Activated CD4-positive, alpha-beta T cell treated with anti-CD3 and anti-CD28 coated beads, Interleukin-2, amount 50 U/mL, for 16 hours (primary cell): ENCODE results near the gene CCDC149.

Source experiments
- DNase-seq: peaks from one replicate; pipeline ENCODE4 v3.0.0-alpha.2; 2020

Gene CCDC149

DNA sequence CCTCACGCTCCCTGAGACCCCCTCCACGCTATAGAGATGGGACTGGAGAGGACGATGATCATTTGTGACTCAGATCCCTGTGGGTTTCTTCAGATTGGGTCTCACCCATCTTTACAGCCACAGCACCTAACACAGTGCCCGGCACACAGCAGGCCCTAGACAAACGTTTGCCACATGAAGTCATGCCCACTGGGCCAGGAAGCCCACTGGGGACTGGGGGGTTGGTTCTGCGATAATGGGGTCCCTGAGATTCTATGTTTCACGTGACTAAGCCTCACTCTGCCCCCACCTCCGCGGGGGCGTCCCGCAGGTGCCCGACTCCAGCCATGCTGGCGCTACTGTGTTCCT, 113.7 kb downstream of the CCDC149 start:
- DNase-seq = no peak

DNA sequence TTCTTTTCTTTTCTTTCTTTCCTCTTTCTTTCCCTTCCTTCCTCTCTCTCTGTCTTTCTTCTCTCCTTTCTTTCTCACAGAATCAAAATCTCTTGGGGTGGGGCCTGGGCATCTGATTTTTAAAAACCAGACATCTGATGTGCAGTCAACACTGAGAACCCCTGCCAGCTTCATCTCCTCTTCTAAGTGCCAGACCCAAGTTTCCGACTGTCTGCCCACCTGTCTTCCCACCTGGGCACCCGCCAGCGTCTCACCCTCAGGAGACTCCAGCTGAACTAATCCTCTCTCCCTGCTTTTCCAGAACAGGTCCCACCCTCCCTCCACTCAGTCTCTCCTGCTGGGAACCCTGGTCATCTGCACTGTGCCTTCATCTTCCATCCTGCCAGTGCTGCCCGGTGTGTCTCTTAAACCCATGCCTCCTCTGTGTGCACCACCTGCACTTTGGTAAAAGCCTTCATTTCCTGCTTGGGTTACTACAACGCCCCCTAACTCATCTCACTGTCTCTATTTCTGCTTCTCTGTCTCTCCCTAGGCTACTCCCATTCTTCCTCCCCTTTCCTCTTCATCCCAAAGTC, 114.7 kb downstream of the CCDC149 start:
- no peak for DNase-seq

DNA sequence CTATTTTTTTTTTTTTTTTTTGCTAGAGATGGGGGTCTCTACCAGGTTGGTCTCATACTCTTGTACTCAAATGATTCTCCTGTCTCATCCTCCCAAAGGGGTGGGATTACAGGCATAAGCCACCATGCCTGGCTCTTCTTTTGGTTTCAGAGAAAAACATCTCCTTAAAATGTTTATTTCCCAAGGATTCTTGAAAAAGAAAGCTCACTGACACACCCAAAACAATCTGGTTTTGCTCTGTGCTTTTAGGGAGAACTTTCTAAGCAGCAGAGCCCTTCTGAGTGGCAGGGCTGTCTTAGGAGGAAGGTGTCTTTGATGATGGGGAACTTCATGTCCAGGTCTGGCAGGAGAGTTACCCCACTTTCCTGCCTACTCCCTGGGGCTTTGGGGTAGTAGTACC, 116.2 kb downstream of the CCDC149 start:
- DNase-seq = no peak

DNA sequence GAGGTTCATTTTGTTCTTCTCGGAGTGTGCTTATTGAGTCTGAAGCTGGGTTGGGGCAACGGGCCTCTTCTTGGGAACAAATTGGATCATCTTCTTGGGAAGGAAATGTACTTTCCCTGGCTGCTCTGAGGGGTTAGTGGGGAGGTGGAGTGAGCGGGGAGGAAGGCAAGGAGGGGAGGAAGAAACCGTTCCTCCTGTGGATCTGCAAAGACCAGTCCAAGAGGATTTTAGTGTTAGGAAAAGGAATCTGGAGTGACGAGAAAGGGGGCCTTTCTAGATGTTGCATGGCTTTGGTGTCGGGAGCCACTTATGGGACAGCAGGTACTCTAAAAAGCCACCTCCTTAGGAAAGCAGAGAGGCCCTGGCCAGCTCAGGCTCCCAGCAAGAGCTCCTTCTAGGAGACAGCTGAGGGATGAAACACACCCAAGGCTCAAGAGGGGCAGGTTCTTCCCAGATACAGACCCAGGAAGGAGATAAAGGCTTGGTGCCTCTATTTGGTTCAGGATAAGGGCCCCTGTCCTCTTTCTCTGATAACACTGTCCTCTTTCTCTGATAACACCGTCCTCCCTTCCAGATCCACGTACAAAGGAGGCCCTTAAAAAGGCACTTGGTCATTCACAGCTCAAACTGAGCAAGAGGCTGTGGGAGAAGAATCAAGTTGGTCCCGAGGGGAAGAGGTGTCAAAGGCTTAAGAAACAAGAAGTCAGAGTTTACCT, 117.0 kb downstream of the CCDC149 start:
- DNase-seq = no peak

DNA sequence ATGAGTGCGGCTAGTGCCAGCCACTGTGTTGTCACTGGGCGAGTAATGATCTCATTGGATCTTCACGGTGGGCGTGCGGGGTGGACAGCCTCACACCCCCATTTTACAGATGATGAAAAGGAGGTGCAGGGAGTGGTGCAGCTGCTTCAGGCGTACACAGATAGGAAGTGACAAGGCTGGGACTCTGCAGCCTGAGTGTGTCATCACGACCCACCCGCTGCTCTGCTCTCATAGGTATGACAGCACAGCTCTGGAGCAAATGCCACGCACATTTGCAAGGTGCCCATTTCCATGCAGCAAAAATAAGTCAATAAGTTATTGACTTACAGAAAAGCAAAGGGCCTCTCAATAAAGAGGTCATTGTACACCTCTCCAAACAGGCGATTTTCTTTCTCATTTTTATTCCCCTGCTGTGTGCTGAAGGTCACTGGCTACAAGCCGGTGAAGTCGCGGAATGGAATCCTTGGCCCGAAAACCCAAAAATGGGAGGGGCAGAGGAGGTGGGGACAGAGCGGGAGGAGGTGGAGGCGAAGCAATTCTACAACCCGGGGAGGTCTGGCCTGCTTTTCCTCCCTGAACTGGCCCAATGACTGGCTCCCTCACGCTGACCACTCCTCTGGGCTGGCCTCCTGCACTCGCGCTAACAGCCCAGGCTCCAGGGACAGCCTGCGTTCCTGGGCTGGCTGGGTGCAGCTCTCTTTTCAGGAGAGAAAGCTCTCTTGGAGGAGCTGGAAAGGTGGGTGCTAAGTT, 117.8 kb downstream of the CCDC149 start, which contains the start of gene SOD3:
Gene SOD3, plus strand, starts transcription at position 658 of the 750 bp plus-strand sequence. CDS start 3,949 bp downstream, outside the sequence.
- DNase-seq = no peak

DNA sequence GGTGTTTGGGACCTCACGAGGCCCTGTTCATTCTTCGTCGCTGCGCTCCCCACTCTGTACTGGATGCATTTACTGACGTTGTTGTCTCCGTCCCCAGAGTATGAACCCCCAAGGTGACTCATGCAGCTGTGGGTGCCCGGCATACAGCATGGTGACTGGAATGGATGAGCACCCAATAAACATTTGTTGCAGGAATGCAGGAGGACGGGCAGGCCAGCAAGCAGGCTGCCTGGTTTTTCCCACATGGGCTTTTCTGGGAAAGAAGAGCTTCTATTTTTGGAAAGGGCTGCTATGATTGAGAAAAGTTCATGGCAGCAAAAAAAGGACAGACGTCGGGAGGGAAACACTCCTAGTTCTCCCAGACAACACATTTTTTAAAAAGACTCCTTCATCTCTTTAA, 118.4 kb downstream of the CCDC149 start:
- no peak for DNase-seq

DNA sequence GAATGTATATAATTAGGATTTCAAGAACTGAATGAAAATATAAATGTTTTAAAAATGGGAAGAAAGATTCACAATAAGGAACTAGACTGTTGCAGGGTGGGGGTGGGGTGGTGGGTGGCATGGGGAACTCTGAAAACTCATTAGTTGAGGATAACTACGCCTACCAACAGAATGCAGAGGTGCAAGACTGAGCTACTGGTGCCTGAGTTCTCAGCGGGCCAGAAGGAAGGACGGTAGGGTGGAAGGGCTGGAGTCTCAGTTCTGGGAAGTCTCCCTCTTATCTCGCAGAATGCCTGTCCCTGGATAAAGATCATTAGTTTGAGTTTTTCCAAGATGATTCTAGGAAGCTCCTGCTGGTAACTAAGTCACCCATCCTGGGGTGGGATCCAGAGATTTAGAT, 118.8 kb downstream of the CCDC149 start:
- DNase-seq = no peak

DNA sequence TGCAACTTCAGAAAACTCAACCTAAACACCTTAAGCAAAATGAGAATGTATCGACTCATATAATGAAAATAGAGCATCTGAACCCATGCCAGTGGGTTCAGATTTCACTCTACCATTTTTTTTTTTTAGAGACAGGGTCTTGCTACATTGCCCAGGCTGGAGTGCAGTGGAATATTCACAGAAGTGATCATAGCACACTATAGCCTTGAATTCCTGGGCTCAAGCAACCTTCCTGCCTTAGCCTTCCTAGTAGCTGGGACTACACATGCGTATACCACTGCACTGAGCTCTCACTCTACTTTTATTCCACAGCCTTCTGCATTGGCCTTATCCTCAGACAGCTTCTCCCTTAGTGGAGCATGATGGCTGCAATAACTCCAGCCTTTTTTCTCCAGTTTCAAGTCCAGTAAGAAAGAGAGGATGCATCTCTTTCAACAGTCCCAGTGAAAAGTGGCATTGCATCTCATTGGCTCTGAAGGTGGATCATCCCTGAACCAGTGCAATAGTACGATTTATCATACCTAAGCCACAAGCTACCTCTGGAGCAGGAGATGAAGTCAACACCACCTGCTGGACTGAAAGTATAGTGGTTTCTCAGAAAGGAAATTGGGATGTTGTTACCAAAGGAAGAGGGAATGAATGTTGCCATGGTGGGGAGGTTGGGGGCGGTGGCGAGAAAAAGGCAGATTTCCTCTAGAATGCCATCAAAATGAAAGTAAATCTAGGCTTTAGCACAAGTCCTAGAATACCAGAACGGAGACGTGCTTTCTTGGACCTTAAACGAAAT, 119.4 kb downstream of the CCDC149 start:
- DNase-seq = no peak

DNA sequence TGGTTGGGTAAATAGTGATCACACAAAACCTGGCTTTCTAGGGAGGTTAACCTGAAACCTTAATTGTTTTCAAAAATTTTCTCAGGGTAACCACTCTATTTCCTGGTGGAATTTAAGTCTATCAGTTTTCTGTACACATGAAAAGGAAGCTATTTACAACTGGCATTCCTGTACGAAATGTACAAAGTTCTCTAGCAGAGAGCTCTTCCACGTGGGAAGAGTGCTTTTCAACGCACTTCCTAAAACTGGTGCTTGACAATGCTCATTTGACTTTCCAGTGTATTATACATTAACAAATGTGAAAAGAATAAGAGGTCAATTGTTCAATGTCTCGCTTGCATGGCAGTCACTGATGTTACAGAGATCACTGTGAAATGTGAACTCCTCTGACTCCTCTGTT, 120.3 kb downstream of the CCDC149 start:
- DNase-seq = no peak

DNA sequence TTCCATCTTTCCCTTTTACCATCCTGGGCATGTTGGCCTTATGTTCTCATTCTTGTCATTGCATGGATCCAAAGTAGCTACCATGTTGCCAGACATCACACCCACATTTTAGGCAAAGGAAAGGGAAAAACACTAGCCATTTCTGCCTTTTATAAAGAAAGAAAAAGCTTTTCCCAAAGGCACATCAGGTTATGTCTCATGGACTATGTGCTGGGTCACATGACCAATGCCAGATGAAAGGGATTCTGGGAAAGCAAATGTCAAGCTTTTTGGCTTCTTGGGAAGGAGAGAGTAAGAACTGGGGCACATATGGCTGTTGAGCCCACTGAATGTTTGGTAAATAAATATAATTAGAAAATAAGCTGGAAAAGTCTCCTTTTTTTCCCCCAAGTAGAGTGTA, 121.8 kb downstream of the CCDC149 start:
- no peak for DNase-seq

DNA sequence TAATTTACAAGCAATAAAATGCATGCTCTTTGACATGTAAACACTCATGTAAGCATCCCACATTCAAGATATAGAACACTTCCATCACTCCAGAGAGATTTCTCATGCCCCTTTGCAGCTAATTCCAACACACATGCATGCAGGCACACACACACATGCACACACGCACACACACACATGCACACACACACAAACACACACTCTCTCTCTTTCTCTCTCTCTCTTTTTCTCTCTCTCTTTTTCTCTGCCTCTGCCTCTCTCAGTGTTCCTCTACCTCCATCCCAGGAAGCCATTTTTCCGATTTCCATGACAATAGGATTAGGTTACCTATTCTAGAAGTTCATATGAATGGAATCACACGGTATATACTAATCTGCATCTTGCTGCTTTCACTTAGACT, 129.3 kb downstream of the CCDC149 start:
- DNase-seq = no peak

DNA sequence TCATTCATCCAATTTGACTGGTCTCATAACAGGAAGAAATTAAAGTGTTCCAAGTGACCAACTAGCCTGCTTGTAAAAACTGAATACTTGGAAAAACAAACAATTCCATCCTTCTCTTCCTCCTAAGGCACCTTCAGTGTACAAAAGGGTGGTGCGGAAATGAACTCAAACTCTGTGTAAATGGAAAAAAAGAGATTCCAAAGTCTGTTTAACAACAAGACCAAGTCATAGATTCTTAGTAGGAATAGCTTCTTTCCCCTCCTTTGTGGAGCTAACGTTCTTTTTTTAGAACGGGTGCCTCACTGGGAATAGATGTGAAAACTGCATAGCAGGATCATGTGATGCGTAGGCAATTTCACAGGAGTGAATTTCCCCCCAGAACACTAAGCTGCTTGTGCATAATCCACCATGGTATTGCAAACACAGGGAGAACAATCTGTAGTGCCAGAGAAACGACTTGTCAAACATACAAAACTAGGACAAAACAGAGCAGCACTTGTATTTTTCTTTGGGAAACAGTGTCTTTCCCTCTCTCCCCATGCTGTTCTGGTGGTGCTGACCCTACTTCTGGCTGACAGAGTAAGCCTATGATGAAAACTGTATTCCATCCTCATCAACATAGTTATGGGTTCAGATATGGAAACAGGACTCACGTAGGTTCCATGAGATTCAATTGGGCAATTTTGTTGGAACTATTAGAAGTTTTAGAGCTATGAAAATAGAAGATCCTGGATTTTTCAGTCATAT, 130.7 kb downstream of the CCDC149 start:
- no peak for DNase-seq

DNA sequence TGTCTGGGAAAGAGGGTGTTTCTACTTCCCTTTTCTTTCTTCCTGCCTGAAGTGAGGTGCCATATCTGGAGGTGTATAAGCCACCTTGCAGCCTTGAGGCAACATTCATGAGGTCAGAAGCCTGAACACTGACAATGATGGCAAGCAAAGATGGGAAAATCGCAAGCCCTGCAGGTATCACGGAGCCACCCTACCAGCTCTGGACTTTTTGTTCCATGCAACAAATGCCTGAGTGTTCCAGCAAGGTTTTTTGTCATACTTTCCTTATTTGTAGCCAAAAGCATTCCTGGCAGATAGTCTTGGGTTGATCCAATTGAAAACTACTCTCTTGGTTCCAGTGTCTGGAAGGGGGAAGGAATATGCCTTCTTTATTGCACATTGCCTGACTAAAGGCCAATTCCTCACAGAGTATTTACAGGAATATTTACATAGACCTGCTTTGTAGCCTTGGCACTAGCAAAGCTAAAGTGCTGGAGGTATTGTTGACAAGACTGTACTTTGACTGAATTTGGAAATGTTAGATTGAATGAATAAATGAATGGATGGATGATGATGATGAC, 131.8 kb downstream of the CCDC149 start:
- DNase-seq = no peak

DNA sequence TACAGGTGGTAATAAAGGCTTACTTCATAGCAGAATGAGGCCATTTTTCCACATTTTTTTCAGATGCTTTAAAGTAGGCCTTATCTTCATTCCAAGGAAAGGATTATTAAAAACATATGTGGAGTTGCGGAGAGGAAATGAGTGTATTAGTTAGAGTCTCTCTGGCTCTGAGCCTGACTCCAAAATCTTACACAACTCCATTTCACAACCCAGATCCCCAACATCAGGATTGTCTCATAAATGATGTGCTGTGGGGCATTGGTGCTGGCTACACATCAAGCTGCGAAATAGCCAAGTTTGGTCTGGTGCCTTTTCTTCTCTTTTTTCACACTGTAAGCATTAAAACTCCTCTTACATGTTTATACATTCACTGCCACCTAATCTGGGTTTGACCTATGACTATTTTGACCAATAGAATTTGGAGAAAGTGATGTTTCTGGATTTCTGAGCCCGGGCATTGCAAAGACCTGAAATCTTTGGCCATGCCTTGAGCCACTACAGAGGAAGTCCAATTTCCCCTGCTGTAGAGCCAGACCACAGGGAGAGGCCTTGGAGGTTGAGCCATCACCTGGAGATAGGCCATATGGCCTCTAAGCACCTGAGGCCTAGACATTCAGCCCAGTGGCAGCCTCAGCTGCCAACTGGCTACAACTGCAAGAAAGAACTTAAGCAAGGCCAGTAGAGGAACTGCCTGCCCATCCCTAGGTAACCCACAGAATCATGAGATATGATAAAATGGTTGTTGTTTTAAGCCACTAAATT, 134.2 kb downstream of the CCDC149 start:
- DNase-seq = no peak

DNA sequence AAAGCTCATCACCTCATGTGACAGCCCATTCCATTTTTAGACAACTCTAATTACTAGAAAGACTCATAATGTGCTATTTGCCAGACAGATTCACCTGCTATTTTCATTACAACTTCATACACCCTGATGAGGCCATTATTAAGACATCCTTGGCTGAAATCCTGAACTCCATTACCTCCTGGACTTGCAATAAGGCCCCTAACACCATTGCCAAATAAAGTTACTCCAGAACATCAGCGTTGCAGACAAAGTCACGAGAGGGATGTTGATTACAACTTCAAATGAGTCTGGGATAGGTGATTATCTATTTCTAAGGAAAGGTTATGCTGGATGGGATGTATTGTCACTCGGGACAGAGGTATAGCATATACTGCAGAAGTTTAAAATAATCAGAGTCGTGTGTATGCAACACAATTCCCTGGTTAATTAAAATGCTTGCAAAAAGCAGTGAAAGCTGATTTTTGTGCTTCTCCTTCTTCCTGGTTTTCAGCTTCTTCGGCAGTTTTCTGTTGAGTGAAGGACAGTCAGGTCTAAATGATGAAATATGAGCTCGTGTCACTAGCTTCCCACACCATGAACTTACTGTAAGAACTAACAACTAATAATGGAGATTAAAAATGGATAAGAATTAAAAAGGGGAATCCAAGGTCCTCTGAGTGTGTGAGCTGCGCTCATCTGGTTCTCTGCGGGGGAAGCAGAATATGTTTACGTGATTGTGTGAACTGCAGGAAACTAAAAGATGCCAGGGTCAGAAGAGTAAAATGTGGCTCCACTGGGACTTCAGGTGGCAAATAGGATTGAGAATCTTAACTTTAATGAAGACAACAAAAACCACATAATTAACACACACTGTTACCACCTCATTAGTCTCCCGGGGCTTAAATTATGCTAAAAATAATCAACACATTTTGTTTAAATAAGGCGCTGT, 135.0 kb downstream of the CCDC149 start:
- no peak for DNase-seq

DNA sequence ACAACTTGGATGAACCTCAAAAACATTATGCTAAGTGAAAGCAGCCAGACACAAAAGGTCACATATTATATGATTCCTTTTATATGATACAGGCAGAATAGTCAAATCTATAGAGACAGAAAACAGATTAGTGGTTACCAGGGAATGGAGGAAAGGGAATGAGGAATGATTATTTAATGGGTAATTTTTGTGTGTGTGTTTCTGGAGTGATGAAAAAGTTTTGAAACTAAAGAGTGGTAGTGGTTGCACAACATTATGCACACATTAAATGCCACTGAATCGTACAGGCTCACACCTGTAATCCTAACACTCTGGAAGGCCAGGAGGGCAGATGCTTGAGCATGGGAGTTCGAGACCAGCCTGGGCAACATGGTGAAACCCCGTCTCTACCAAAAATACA, 137.1 kb downstream of the CCDC149 start:
- no peak for DNase-seq

DNA sequence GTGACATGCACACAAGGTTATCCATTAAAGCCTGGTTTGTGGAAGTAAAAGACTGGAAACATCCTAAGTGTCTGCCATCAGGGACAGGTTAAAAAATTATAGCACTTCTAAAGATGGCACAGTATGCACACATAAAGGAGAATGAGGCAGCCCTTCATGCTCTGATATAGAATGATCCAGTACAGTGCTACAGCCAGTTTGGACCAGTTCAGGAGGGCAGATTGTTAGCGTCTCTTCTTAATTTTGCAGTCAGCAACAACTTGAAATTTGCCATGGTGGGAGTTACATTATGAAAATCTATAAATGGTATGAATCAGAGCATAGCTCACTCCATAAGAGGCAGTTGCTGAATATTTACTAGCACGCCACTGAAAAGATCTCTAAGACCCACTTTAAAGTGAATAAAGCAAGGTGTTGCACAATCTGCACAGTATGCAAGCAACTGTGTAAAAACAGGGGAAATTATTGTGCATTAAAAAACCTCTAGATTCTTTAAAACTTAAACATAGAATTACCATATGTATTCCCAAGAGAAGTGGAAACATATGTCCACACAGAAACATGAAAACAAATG, 137.7 kb downstream of the CCDC149 start:
- DNase-seq = no peak

DNA sequence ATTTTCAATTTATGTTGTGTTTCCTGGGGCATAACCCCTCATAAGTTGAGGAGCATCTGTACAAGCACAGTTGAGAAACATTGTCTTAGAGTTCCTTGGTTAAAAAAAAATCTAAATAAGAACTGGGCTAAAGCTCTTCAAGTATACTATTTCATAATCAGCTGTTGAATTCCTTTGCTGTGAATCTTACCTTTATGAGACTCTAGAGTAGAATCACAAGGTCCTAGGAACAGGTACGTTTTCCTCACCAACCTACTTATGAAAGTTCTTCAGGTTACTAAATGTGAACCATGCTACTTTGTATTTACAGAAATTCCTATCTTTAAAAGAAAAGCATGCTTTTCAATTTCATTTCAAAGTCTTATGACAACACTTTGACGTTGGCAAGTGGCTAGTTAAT, 138.4 kb downstream of the CCDC149 start:
- no peak for DNase-seq

DNA sequence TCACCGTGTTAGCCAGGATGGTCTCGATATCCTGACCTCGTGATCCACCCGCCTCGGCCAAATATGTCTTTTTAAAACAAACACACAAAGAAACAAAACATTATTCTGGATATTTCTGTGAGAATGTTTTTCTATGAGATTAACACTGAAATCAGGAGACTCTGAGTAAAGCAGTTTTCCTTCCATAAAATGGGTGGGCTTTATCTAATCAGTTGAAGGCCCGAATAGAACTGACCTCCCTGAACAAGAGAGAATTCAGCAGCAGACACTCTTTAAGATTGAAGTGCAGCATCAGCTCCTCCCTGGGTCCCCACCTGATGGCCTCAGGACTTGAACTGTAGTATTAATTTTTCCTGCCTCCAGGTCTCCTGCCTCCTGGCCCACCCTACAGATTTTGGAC, 139.9 kb downstream of the CCDC149 start:
- DNase-seq = no peak

DNA sequence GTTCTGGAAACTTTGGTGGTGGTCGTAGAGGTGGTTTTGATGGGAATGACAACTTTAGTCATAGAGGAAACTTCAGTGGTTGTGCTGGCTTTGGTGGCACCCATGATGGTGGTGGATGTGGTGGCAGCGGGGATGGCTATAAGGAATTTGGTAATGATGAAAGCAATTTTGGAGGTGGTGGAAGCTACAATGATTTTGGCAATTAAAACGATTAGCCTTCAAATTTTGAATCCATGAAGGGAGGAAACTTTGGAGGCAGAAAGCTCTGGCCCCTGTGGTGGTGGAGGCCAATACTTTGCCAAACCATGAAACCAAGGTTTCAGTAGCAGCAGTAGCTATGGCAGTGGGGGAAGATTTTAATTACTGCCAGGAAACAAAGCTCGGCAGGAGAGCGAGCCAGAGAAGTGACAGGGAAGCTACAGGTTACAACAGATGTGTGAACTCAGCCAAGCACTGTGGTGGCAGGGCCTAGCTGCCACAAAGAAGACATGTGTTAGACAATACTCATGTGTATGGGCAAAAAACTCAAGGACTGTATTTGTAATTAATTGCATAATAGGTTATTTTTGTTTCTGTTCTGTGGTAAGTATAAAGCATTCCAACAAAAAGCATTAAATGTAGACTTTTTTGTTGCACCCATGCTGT, 140.7 kb downstream of the CCDC149 start:
- no peak for DNase-seq
